Keratinocyte (primary cell): ENCODE results near the gene CXXC5. TPM values are rescaled to one million over a fixed set of nuclear protein-coding genes. Genes with fewer than 3 reads are reported as not detected.

Experiments
- DNase-seq: peaks from one replicate; pipeline ENCODE4 v3.0.0-alpha.2; 2011; ENCODE audit warnings: low read depth, missing footprints, low spot score
- FAIRE-seq: peaks from 2 replicates; lab custom pipeline; 2011; peaks lifted over from hg19 to GRCh38; lab: Jason Lieb, UNC
- H2AFZ ChIP-seq: 2 replicates; pipeline ENCODE4 v1.6.0; 2012; ENCODE audit warnings: low read length, control low read depth, inconsistent platforms; ENCODE audit not compliant: control insufficient read depth
- H3K27ac ChIP-seq: 2 replicates; pipeline ENCODE4 v1.5.1; 2011; ENCODE audit warnings: low read length; ENCODE audit not compliant: control insufficient read depth, insufficient read depth
- H3K27me3 ChIP-seq: 3 replicates; pipeline ENCODE4 v1.6.0; 2011; ENCODE audit warnings: low read length; ENCODE audit not compliant: control insufficient read depth, insufficient read depth; ENCODE audit errors: extremely low read depth
- H3K36me3 ChIP-seq, 2 experiments: 2 replicates in 1 of 2; 3 replicates in 1 of 2; pipeline ENCODE4 v1.5.1; 2011; ENCODE audit warnings: low read length in 2 of 2, mild to moderate bottlenecking in 1 of 2; ENCODE audit not compliant: control insufficient read depth in 2 of 2, insufficient read depth in 2 of 2; ENCODE audit errors: extremely low read depth in 1 of 2
- H3K4me1 ChIP-seq: 3 replicates; pipeline ENCODE4 v1.5.1; 2011; ENCODE audit warnings: low read length; ENCODE audit not compliant: control insufficient read depth, insufficient read depth; ENCODE audit errors: extremely low read depth
- H3K4me2 ChIP-seq: 3 replicates; pipeline ENCODE4 v1.6.0; 2011; ENCODE audit warnings: low read depth, low read length; ENCODE audit not compliant: control insufficient read depth, insufficient read depth; ENCODE audit errors: extremely low read depth
- H3K4me3 ChIP-seq, 3 experiments: fragments of 200-600 bp in 1 of 3; sonication (generic) in 1 of 3; 2 replicates in 2 of 3; 3 replicates in 1 of 3; pipeline ENCODE4 v1.5.1; 2011 to 2016; ENCODE audit warnings: low read length in 3 of 3, mild to moderate bottlenecking in 3 of 3, control low read depth in 2 of 3, inconsistent platforms in 1 of 3, low read depth in 1 of 3, mixed read lengths in 1 of 3, mixed run types in 1 of 3, moderate library complexity in 1 of 3; ENCODE audit not compliant: control insufficient read depth in 2 of 3, insufficient read depth in 2 of 3; ENCODE audit errors: extremely low read depth in 1 of 3
- H3K79me2 ChIP-seq: 2 replicates; pipeline ENCODE4 v1.6.0; 2012; ENCODE audit warnings: low read length; ENCODE audit not compliant: control insufficient read depth, insufficient read depth
- H3K9ac ChIP-seq: 3 replicates; pipeline ENCODE4 v1.6.0; 2011; ENCODE audit warnings: low read length; ENCODE audit not compliant: control insufficient read depth, insufficient read depth; ENCODE audit errors: extremely low read depth
- H3K9me1 ChIP-seq: 3 replicates; pipeline ENCODE4 v1.6.0; 2011; ENCODE audit warnings: low read length; ENCODE audit not compliant: control insufficient read depth, insufficient read depth; ENCODE audit errors: extremely low read depth
- H3K9me3 ChIP-seq: 2 replicates; pipeline ENCODE4 v1.5.1; 2012; ENCODE audit warnings: low read depth, low read length; ENCODE audit not compliant: control insufficient read depth
- H4K20me1 ChIP-seq: 3 replicates; pipeline ENCODE4 v1.6.0; 2011; ENCODE audit warnings: low read length; ENCODE audit not compliant: control insufficient read depth, insufficient read depth; ENCODE audit errors: extremely low read depth
- CTCF ChIP-seq, 3 experiments: IDR thresholded peaks in 1 of 3; conservative IDR thresholded peaks in 1 of 3; optimal IDR thresholded peaks in 1 of 3; 2 replicates in 2 of 3; 3 replicates in 1 of 3; pipeline versions ENCODE3 to v1.5.1; 2011; ENCODE audit warnings: low read length in 3 of 3, mild to moderate bottlenecking in 3 of 3, moderate library complexity in 2 of 3, control low read depth in 1 of 3, inconsistent platforms in 1 of 3; ENCODE audit not compliant: insufficient read depth in 2 of 3; ENCODE audit errors: extremely low read depth in 1 of 3
- EZH2 ChIP-seq: IDR thresholded peaks from one replicate; pipeline ENCODE4 v1.6.1; 2012; ENCODE audit warnings: inconsistent platforms, mild to moderate bottlenecking, low read length, moderate library complexity
- dilution Hi-C: fragments of 300-500 bp; cut with MboI; formaldehyde crosslinking; loops from one replicate; pipeline ENCODE4 v1.7.0; 2020; ENCODE audit warnings: low sequenced_read_pairs; ENCODE audit not compliant: extremely low pct_ligation_motif_present
- polyA plus RNA-seq, 5 experiments: library from polyadenylated mRNA; depleted of rRNA in 3 of 5; stranded (reverse) in 3 of 5; stranded (forward) in 1 of 5; unstranded in 1 of 5; fragments of >200 nt; gene quantifications; 1 replicate in 1 of 5; 2 replicates in 3 of 5; 3 replicates in 1 of 5; pipeline versions ENCODE4 v1.2.1 to v1.2.3, GENCODE V29; 2011 to 2012; ENCODE audit warnings: missing spikeins in 2 of 5, low read depth in 1 of 5, low replicate concordance in 1 of 5

Gene CXXC5
- polyA plus RNA-seq, 1 donor (not counting 4 experiments of a cell fraction or from before 2014, with no cell fraction given) = 1.0 TPM

DNA sequence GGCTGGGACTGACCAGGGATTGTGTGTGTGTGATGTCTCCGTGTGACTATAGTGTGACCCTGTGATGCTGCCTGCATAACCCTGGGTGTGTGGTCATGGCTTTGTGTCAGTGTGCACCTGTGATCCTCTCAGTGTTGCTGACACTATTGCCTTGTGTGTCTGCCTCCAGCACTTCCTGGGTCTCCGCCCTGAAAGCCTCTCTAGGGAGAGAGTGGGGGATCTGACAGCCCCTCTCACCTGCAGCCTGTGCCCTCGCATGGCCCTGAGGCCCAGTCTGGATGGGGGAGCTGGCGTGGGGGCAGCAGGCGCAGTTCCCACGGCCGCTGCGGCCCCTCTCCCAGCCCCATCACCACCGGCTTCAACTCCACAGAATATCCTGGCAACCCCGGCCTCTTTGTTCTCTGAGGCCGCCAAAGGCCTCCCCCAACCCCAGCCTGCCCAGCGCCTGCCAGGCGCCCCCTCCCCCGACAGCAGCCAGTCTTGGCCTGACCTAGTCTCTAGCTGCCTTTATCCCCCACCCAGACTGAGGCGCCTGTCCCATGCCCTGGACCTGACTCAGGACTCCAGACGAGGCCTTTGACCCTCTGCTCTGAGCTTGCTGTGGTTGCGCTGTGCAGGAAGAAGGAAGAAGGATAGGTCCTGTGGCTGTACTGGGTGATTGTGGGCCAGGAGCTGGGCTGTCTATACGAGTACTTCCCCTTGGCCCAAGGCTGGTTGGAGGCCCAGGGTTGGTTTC is 38.7 kb downstream of the CXXC5 start:
- no peaks in the 10 kb centered on the region for H4K20me1 ChIP-seq
- H2AFZ ChIP-seq = no peak overlapping the region
- no peaks in the 10 kb centered on the region for H3K27me3 ChIP-seq
- no peak overlapping the region for H3K4me3 ChIP-seq
- H3K9me3 ChIP-seq = no peaks in the 10 kb centered on the region
- H3K36me3 ChIP-seq = no peaks in the 10 kb centered on the region
- H3K9me1 ChIP-seq = no peaks in the 10 kb centered on the region
- no peak overlapping the region for H3K9ac ChIP-seq
- no peaks in the 10 kb centered on the region for H3K4me1 ChIP-seq
- TF ChIP-seq EZH2 (no peak), CTCF (optimal IDR thresholded peaks at IDR 0.05 in 1 of 3, IDR thresholded peaks at IDR 0.05 in 1 of 3, conservative IDR thresholded peaks at IDR 0.05 in 1 of 3; ENCODE audit: extremely low read depth in 1 of 3, insufficient read depth in 2 of 3, low read length in 3 of 3) (no peak)
- no peaks in the 10 kb centered on the region for H3K79me2 ChIP-seq
- DNase-seq (no peak), FAIRE-seq (no peak)
- dilution Hi-C loops = no loop called here
- no peak overlapping the region for H3K4me2 ChIP-seq
- H3K27ac ChIP-seq = no peak overlapping the region

GRCh38 chr5:139687656-139688055 is 39.5 kb downstream of the CXXC5 start:
- Histone ChIP-seq H3K36me3 (no peaks in the 10 kb centered on the region), H3K4me2 (no peak overlapping the region), H3K27ac (no peak overlapping the region), H3K4me3 (no peak overlapping the region), H2AFZ (no peak overlapping the region), H3K9me3 (no peaks in the 10 kb centered on the region), H4K20me1 (no peaks in the 10 kb centered on the region), H3K4me1 (no peaks in the 10 kb centered on the region), H3K79me2 (no peaks in the 10 kb centered on the region), H3K9me1 (no peaks in the 10 kb centered on the region), H3K9ac (no peak overlapping the region), H3K27me3 (no peaks in the 10 kb centered on the region)
- no peak for FAIRE-seq
- no peak for TF ChIP-seq CTCF (optimal IDR thresholded peaks at IDR 0.05 in 1 of 3, IDR thresholded peaks at IDR 0.05 in 1 of 3, conservative IDR thresholded peaks at IDR 0.05 in 1 of 3; ENCODE audit: extremely low read depth in 1 of 3, insufficient read depth in 2 of 3, low read length in 3 of 3)
- no peak for TF ChIP-seq EZH2
- DNase-seq = no peak
- dilution Hi-C loops = no loop called here
